NCI-H2196 (cell line): ENCODE data around the gene UVRAG.

Source experiments
- DNase-seq: peaks from one replicate; lab custom pipeline; 2025; ENCODE audit not compliant: unreplicated experiment; lab: John Stamatoyannopoulos, UW

Gene UVRAG

DNA sequence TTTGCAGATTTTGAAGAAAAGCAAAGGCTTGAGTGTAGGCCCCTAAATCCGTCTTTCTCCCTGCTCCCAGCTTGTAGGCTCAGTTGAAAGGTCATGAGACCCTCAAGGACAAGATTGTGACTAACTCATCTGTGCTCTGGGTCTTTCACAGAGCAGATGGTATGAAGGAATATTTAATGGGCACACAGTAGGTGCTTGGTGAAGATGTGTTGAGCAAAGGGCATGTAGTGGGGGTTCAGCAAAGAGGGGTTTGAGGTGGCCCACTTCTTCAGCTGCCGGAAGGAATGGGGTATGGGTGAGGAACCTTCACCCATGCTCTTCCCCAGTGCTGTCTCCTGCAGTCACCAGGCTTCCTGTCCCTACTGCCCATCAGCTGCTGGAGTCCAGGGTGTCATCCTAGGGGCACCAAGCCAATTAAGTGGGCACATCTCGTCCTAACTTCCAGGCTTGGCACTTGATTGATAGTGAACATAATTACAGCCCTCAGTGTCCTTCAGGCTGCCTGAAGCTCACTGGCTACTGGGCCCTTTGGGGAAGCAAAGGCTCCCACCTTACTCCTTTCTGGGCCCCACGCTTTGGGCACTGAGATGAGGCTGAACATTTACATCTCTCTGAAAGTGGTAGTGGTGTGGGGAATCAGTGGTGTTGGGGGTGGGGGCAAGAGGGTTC is 31.5 kb upstream of the UVRAG start:
- no peak for DNase-seq

DNA sequence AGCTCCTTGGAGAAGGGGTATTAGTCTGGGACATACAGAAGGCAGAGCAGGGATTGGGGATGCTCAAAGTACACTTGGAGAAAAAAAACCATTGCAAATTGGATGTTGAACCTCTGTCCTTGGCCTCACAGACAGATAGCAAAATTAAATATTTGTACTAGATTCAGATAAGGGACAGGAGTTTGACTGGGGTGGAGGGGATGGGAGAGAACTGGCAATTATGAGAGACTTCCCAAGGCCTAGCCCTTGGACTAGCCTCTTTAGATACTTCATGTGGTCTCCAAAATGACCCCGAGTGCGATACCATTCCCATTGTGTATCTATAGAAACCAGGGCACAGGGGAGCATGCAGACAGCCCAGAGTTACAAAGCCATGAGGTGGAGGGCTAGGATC is 30.9 kb upstream of the UVRAG start:
- DNase-seq = no peak

DNA sequence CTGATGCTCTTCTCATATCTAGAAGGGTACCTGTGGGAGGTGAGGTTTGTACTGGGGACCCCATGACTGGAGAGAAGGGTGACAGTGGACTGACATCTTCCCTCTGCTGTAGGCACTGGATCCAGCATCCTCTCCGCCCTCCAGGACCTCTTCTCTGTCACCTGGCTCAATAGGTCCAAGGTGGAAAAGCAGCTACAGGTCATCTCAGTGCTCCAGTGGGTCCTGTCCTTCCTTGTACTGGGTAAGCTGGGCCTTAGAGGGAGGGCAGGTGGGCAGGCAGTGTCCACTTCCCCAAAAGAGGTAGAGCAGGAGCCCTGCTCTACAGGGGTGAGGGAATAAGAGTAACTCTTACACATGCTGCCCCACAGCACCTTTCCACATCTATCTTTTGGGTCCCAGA is 30.5 kb upstream of the UVRAG start:
- DNase-seq = no peak

DNA sequence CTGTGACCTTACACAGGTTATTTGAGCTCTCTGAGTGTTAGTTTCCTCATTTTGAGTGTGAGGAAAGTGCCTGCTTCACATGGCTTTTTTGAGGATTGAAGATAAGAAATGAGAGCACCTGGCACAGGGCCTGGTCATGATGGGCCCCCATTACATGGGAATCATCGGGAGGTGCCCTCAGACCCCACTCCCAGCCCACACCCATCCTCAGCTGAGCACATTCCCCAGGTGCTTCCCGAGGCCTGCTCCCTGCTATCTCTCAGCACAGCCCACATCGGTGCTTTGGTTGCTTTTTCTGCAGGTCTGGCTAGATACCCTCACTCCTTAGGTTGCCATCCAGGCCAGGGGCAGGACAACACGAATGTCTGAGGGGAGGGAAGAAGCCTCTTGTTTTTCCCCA is 29.8 kb upstream of the UVRAG start:
- DNase-seq = no peak

DNA sequence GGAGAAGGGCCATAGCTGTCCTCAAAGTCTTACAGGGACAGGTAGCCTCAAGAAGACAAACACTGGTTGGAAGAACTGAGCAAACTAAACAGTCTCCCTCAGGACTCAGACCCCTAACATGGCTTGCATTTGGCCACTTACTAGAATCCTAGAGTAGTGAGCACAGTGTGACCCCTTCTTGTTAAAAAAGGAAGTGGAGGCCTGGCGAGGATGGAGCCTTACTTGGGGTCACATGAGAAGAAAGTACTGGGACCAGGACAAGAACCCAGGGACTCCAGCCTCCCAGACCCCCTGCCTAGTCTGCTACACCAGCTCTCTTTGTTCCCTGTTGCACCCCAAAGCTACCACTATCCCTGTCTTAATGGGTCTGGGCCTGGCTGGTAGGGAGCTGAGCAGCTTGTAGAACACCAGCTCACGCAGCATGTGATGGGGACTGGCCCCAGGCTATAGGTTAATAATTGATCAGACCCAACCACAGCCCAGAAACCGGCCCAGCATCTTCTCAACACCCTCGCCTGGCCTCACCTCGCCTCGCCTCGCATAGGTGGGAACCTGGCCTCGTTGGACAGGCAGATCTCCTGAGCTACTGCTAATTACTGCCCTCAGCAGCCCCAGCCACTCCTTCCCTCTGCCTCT is 28.8 kb upstream of the UVRAG start:
- DNase-seq = no peak

DNA sequence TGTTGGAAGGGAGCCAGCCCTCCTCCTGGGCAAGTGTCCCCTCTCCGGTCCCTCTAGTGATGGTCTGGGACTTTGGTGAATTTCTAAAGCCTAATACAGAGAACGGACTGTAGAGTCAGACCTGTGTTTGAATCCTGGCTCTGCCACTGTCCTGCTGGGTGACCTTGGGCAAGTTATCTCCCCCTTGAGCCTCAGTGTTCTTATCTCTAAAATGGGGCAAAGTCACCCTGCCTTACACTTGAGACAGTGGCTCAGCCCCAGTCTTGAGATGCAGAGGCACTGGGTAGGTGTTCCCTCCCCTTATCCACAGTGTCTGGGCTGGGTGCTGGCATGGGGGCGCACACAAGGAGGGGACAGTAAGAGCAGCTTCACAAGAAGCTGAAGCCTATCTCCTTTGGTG is 25.5 kb upstream of the UVRAG start:
- no peak for DNase-seq

DNA sequence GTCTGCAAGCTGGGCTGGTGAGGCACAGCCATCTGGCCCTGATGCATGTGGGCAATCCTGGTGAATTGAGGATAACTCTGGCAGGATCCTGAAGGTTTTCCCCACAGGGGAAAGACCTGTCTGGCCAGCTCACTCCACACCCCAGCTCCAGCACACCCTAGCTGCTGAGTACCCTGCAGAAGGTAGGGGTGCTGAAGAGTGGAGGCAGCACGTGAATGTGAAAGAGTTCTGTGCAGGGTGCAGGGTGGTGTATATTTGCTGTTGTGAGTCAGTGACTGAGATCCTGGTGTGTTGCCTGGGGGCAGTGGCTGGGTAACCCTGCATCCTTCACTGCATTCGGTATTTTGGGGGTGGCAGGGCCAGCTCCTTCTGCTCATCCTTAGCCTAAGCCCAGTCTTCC is 24.0 kb upstream of the UVRAG start:
- DNase-seq = no peak

DNA sequence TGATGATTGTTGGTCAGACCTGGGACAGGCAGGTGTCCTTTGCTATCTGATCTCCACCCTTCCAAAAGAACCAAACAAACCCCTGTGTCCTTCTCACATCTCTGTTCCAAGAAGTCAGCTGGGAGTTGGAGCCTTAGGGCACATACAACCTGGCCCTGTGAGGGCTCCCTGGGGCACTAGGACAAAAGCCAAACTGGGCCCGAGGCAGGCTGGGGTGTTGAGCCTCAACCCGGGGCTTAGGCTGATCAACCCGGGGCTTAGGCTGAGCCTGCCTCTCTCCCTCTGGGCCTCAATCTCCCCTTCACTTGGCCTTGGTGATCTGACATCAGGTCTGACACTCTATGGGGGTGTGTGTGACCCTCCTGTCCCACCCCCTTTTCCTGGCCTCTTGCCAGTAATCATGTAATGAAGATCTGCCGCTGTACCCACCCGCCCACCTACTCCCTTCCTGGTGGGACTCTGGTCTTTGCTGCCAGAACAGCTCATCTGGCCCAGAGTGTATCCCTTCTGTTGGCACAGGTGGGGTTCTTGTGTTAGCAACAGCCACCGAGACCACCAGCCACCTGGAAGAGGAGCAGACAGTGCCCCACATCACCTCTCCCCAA is 22.8 kb upstream of the UVRAG start:
- no peak for DNase-seq

DNA sequence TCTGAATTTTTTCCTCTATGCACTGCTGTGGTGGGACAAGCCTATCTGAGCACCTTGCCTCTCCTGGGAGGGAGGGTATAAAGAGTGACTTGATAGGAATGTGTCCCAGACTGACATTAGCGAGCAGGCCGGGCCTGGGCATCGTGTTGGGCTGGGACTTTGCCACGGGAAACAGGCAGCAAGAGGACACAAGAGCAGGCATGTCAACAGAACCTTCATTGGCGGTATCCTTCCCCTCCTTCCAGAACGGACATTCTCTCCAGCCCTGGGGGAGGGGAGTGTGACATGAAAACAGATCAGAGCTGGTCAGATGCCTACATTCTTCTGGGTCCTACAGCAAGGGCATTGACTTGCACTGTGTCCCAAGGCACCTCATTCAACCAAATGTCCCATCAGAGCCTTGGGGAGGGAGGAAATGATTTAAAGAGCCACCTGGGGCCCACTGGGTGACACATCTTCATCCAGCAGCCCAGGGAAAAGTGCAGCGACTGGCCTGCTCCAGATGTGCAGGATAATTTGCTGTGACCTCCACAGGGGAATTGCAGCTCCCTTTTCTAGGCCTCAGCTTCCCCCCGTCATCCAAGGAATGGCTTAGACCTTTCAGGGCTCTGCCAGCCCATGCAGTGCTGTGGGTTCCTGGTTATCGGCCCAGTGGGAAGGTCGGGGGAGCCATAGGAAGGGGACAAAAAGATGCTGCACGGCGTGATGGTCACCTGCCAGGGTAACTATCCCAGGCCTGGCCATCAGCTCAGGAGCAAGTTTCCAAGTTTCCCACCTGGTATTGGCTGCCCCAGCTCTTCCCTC is 21.8 kb upstream of the UVRAG start:
- DNase-seq = no peak

DNA sequence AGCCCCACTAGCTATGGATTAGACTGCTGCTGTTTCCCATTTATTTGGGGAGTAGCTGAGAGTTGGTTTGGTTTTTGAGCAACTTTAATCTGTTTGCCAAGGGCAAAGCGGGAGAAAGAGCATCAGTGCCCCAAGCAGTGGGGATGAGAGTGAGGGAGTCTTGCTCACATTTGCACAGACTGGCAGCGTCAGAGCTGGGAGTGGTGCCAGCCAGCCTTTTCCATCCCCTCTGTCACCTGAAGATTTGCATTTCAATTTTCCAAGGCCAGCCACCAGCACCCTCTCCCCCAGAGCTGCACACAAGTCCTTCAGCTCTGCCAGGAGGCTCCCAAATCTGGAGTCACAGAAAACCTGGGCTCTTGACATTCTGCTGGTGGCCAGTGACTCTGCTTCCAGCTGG is 21.0 kb upstream of the UVRAG start:
- DNase-seq = no peak

DNA sequence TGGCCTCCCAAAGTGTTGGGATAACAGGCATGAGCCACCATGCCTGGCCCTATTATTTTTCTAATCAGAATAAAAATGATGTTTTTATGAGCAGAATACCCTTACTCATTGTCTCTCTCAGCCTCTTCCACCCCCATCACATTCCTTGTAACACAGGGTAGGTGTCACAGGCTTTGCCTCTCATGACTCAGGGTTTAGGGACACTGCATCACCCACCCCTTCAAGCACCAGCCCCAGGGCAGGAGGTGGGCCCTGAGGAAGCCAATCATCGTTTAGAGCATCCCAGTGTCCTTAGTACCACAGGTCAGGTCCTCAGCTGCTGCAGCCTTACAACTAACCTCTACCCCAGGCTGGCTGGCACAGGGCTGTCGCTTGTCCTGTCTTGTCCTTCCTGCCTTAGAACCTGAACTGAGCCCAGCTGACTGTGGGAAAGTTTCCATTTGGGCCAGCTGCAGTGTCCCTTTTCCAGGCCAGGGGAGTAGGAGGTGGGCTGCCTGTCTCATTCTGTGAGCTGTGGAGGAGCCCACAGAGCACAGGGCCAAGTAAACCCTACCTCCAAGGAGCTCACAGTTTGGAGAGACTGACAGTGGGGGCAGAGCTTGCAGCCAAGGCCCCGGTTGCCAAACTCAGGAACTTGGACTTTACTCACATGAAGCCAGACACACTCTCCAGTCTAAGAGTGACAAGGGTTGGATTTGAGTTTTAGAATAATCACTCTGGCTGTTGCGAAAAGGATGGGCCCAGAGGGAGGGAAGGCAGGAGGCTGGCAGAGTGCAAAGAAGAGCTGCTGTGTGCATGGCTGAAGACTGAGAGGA is 19.5 kb upstream of the UVRAG start:
- DNase-seq = no peak

DNA sequence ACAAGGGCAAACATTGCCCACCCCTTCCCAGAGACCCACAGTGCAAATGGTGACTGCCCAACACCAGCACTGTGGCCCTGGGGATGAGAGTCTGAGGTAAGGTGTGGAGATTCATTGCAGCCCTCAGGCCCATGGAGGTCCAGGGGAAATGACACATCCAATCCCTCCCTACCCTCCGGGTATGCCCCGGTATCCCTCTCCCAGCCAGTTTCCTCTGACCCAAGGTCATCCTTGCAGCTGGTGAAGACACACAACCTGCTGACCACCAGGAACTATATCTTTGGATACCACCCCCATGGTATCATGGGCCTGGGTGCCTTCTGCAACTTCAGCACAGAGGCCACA is 18.9 kb upstream of the UVRAG start:
- DNase-seq = no peak

DNA sequence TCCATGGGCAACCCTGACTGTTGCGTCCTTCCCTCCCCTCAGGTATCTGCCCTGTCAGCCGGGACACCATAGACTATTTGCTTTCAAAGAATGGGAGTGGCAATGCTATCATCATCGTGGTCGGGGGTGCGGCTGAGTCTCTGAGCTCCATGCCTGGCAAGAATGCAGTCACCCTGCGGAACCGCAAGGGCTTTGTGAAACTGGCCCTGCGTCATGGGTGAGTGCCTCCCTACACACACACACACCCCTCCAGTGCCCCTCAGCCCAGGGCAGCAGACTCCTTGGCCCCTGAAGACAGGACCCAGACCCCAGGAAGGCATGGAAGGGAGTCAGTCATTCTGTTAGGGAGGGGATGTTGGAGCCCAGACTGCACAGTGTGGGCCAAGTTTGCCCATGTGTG is 17.9 kb upstream of the UVRAG start:
- DNase-seq = no peak

DNA sequence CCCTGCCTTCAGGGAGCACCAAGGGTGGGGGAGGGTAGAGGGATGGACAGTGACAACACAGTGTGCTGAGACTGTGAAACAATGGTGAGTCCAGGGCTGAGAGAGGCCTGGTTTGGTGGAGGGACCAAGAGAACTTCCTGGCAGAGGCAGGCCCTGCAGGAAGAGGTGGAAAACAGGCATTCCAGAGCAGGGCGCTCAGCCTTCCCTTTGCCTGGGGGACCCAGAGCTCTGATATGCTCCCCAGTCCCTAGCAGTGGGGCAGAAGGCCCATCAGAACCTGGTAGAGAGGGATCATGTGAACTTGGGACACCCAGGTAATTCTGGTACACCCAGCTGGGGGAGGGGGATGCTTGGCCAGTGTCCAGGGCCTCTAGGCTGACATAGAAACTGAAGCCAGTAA is 17.2 kb upstream of the UVRAG start:
- no peak for DNase-seq

DNA sequence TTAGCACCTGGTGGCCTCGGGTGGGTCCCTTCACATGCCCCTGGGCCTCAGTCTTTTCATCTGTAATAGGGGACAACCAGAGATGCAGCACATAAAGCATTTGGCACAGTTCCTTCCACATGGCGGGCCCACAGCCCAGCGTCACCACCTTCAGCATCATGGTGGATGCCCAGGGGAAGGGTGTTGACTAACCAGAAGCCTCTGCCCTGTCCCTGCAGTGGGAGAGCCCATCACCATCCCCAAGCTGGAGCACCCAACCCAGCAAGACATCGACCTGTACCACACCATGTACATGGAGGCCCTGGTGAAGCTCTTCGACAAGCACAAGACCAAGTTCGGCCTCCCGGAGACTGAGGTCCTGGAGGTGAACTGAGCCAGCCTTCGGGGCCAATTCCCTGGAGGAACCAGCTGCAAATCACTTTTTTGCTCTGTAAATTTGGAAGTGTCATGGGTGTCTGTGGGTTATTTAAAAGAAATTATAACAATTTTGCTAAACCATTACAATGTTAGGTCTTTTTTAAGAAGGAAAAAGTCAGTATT is 14.8 kb upstream of the UVRAG start:
- no peak for DNase-seq

DNA sequence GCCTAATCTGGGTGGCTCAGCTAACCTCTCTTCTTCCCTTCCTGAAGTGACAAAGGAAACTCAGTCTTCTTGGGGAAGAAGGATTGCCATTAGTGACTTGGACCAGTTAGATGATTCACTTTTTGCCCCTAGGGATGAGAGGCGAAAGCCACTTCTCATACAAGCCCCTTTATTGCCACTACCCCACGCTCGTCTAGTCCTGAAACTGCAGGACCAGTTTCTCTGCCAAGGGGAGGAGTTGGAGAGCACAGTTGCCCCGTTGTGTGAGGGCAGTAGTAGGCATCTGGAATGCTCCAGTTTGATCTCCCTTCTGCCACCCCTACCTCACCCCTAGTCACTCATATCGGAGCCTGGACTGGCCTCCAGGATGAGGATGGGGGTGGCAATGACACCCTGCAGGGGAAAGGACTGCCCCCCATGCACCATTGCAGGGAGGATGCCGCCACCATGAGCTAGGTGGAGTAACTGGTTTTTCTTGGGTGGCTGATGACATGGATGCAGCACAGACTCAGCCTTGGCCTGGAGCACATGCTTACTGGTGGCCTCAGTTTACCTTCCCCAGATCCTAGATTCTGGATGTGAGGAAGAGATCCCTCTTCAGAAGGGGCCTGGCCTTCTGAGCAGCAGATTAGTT is 14.2 kb upstream of the UVRAG start:
- DNase-seq = no peak

DNA sequence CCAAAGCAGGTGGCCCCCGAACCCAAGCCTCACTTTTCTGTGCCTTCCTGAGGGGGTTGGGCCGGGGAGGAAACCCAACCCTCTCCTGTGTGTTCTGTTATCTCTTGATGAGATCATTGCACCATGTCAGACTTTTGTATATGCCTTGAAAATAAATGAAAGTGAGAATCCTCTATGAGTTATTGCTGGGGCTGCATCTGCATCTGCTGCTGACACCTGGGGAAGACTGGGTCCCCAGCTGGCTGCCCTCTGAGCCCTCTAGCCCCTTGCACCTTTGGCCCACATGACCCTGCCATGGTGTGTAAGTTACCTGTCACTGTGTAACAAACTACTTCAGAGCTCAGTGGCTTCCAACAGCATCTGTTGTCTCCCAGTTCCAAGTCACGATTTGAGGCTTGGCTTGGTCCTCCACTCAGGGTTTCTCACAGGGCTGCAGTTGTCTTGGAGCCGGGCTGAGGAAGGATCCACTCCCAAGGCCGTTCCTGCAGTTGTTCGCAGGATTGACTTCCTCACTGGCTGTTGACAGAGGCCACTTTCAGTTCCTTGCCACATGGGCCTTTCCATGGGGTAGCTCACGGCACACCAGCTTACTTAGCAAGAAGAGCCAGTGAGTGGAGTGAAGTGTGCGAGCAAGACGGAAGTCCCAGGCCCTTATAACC is 13.5 kb upstream of the UVRAG start:
- no peak for DNase-seq

DNA sequence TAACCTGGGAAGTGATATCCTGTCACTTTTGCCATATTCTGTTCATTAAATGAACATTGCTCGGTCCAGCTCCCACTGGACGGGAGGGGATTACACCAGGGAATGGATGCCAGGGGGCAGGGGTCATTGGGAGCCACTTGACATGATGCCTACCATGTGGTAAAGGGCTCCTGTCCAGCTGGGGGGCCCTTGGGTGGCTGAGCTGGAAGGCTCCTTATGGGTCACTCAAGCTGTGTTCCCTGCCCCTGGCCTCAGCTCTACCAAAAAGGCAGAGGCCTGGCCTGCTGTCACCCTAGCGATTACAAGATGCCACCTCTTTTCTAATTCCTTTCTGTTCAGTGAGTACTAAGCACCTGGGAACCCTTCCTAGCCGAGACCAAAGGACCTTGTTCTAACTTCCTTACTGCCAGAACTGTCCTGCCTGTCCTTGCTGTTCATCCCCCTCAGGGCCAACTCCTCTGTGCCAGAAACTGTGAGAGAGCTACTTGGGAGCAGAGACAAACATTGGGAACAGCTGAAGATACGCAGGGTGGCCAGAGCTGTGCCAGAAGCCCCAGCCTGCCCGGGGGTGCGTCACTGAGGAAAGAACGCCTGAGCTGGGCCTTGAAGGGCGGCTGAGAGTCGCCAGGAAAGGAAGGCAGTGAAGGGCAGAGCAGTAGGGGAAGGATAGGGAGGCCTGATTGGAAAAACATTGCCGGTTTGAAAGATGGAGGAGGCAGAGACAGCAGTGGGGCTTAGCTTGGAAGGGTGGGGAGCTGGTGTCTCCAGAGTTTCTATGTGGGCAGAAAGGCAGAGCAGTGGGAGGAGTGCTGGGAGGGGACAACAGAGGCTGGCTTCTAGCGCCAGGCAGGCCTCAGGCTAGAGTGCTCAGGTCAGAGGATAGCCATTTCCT is 12.7 kb upstream of the UVRAG start:
- no peak for DNase-seq
